ENCODE measurements around the gene FHIT.

DNA sequence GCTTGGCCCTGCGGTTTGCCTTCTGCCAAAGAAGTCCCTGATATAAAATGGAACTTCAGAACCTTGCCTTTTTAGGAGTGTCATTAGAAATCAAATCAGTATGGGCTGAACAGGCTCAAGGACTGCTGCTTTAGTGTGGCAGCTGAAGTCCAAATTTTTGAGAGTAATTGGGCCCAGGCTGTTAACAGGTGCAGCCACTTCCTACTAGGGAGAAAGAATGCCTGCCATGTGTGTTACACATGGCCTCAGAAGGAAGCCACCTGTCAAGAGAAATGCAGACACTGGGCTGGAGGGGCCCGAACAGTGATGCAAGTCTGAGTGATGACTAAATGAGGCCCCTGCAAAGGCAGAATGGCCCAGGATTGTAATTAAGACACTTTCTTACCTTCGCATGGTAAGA, 1414.7 kb downstream of the FHIT start:
- TF ChIP-seq, protein P1, sequence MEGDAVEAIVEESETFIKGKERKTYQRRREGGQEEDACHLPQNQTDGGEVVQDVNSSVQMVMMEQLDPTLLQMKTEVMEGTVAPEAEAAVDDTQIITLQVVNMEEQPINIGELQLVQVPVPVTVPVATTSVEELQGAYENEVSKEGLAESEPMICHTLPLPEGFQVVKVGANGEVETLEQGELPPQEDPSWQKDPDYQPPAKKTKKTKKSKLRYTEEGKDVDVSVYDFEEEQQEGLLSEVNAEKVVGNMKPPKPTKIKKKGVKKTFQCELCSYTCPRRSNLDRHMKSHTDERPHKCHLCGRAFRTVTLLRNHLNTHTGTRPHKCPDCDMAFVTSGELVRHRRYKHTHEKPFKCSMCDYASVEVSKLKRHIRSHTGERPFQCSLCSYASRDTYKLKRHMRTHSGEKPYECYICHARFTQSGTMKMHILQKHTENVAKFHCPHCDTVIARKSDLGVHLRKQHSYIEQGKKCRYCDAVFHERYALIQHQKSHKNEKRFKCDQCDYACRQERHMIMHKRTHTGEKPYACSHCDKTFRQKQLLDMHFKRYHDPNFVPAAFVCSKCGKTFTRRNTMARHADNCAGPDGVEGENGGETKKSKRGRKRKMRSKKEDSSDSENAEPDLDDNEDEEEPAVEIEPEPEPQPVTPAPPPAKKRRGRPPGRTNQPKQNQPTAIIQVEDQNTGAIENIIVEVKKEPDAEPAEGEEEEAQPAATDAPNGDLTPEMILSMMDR (IDR thresholded peaks at IDR 0.05) = no peak
- TF ChIP-seq POLR2A (IDR thresholded peaks at IDR 0.05; ENCODE audit: low read depth) (no peak), POLR2AphosphoS5 (IDR thresholded peaks at IDR 0.05) (no peak)

Data from esophagus muscularis mucosa (tissue), 3 donors.